Endothelial cell of umbilical vein (primary cell): ENCODE measurements around the gene CNST. TPM values are rescaled to one million over a fixed set of nuclear protein-coding genes. Genes with fewer than 3 reads are reported as not detected.

Source experiments
- BruUV-seq: library from RNA; stranded (reverse); fragments of 400-500 nt; replicated peaks from 2 replicates; lab custom pipeline; 2021; lab: Mats Ljungman, UMichigan
- CTCF ChIA-PET: fragments of 300-600, 350-600 bp; sonication (Branson Sonifier 250); formaldehyde crosslinking; loops from one replicate; lab custom pipeline; 2021; ENCODE audit warnings: antibody characterized with exemption, inconsistent platforms; lab: Charles Lee
- POLR2A ChIA-PET: fragments of 300-600, 350-600 bp; sonication (Branson Sonifier 250); formaldehyde crosslinking; loops from one replicate; lab custom pipeline; 2021; ENCODE audit warnings: antibody characterized with exemption, inconsistent platforms; lab: Charles Lee
- DNase-seq: peaks from one replicate; pipeline ENCODE4 v3.0.0-alpha.2; 2011; ENCODE audit warnings: low read depth, low spot score
- FAIRE-seq: peaks from 2 replicates; lab custom pipeline; 2011; peaks lifted over from hg19 to GRCh38; lab: Jason Lieb, UNC
- H2AFZ ChIP-seq: 2 replicates; pipeline ENCODE4 v1.6.0; 2012; ENCODE audit warnings: low read depth, low read length, control low read depth, inconsistent platforms
- H3K27ac ChIP-seq: 2 replicates; pipeline ENCODE4 v1.5.1; 2011; ENCODE audit warnings: low read depth, mild to moderate bottlenecking, control low read depth, low read length, moderate library complexity; ENCODE audit not compliant: insufficient read depth
- H3K27me3 ChIP-seq, 2 experiments: 2 replicates each; pipeline versions ENCODE4 v1.6.0 to v1.6.1; 2011; ENCODE audit warnings: low read length in 2 of 2, mixed read lengths in 1 of 2; ENCODE audit not compliant: control insufficient read depth in 2 of 2, insufficient read depth in 2 of 2
- H3K36me3 ChIP-seq, 2 experiments: 2 replicates in 1 of 2; 3 replicates in 1 of 2; pipeline ENCODE4 v1.5.1; 2011; ENCODE audit warnings: low read length in 2 of 2, mild to moderate bottlenecking in 1 of 2, moderate library complexity in 1 of 2; ENCODE audit not compliant: control insufficient read depth in 2 of 2, insufficient read depth in 2 of 2; ENCODE audit errors: extremely low read depth in 1 of 2
- H3K4me1 ChIP-seq: 3 replicates; pipeline ENCODE4 v1.5.1; 2011; ENCODE audit warnings: mild to moderate bottlenecking, low read length; ENCODE audit not compliant: control insufficient read depth, insufficient read depth; ENCODE audit errors: extremely low read depth
- H3K4me2 ChIP-seq: 2 replicates; pipeline ENCODE4 v1.6.1; 2011; ENCODE audit warnings: low read length, control low read depth, mixed read lengths; ENCODE audit not compliant: insufficient read depth
- H3K4me3 ChIP-seq, 3 experiments: fragments of 200-600 bp in 1 of 3; sonication (generic), shearing (Covaris generic) in 1 of 3; replicated peaks in 1 of 3; 2 replicates each; pipeline ENCODE4 v1.5.1; 2011 to 2016; ENCODE audit warnings: control low read depth in 3 of 3, low read length in 3 of 3, mild to moderate bottlenecking in 2 of 3, inconsistent platforms in 1 of 3, low read depth in 1 of 3, moderate library complexity in 1 of 3; ENCODE audit not compliant: insufficient read depth in 1 of 3
- H3K79me2 ChIP-seq: 2 replicates; pipeline ENCODE4 v1.6.0; 2012; ENCODE audit warnings: low read length, inconsistent platforms; ENCODE audit not compliant: control insufficient read depth, insufficient read depth
- H3K9ac ChIP-seq: replicated peaks from 2 replicates; pipeline ENCODE3; 2011; ENCODE audit warnings: low read length, control low read depth; ENCODE audit not compliant: insufficient read depth; ENCODE audit errors: extremely low read depth
- H3K9me1 ChIP-seq: replicated peaks from 3 replicates; pipeline ENCODE4 v1.6.0; 2011; ENCODE audit warnings: mild to moderate bottlenecking, low read length; ENCODE audit not compliant: control insufficient read depth, insufficient read depth; ENCODE audit errors: extremely low read depth
- H3K9me3 ChIP-seq: replicated peaks from 2 replicates; pipeline ENCODE4 v1.5.1; 2012; ENCODE audit warnings: low read length, inconsistent platforms; ENCODE audit not compliant: control insufficient read depth, insufficient read depth
- H4K20me1 ChIP-seq: replicated peaks from 2 replicates; pipeline ENCODE3; 2011; ENCODE audit warnings: mild to moderate bottlenecking, low read length; ENCODE audit not compliant: control insufficient read depth, insufficient read depth; ENCODE audit errors: extremely low read depth
- EZH2 ChIP-seq: IDR thresholded peaks from 2 replicates; pipeline ENCODE4 v1.6.1; 2012; ENCODE audit warnings: borderline replicate concordance, low read depth, mild to moderate bottlenecking, moderate library complexity, low read length, inconsistent platforms; ENCODE audit not compliant: severe bottlenecking
- FOS ChIP-seq: IDR thresholded peaks from 2 replicates; pipeline ENCODE4 v1.6.1; 2011; ENCODE audit warnings: mild to moderate bottlenecking, low read length, moderate library complexity, borderline replicate concordance; ENCODE audit not compliant: insufficient read depth
- GATA2 ChIP-seq: IDR thresholded peaks from 2 replicates; pipeline ENCODE4 v1.7.0; 2011; ENCODE audit warnings: low read depth, mild to moderate bottlenecking, moderate library complexity, mixed read lengths, low read length; ENCODE audit not compliant: insufficient read length, insufficient read depth
- JUN ChIP-seq: IDR thresholded peaks from 2 replicates; pipeline ENCODE4 v1.6.1; 2011; ENCODE audit warnings: borderline replicate concordance, low read depth; ENCODE audit not compliant: insufficient read length, insufficient read depth
- MYC ChIP-seq: IDR thresholded peaks from one replicate; pipeline ENCODE4 v1.6.1; 2011; ENCODE audit warnings: mild to moderate bottlenecking, low read depth, low read length
- POLR2A ChIP-seq: IDR thresholded peaks from 2 replicates; pipeline ENCODE4 v1.6.1; 2012; ENCODE audit warnings: low read depth, mild to moderate bottlenecking, control low read depth, low read length
- POLR2AphosphoS5 ChIP-seq: IDR thresholded peaks from 2 replicates; pipeline ENCODE4 v1.6.1; 2012; ENCODE audit warnings: low read depth, mild to moderate bottlenecking, control low read depth, low read length, moderate library complexity; ENCODE audit not compliant: insufficient read depth
- dilution Hi-C: fragments of 300-500 bp; cut with MboI; formaldehyde crosslinking; loops from one replicate; pipeline ENCODE4 v1.15.0; 2019; ENCODE audit warnings: low sequenced_read_pairs; ENCODE audit not compliant: extremely low pct_ligation_motif_present
- intact Hi-C: fragments of 100-400 bp; cut with micrococcal nuclease; formaldehyde crosslinking; loops from one replicate; pipeline ENCODE4 v1.10.0; 2022
- polyA plus RNA-seq, 4 experiments: library from polyadenylated mRNA; depleted of rRNA in 3 of 4; stranded (reverse) in 3 of 4; unstranded in 1 of 4; fragments of >200 nt; gene quantifications; 2 replicates each; pipeline versions ENCODE4 v1.2.1 to v1.2.3, GENCODE V29; 2011 to 2012; ENCODE audit warnings: missing spikeins in 1 of 4
- total RNA-seq: library from RNA; stranded (reverse); gene quantifications from 2 replicates; pipeline ENCODE4 v1.2.3, GENCODE V29; 2021
- TF ChIP-seq, protein P1 (sequence below), 2 donors: IDR thresholded peaks; 1 replicate in 1 of 2; 2 replicates in 1 of 2; pipeline ENCODE4 v1.5.1; 2011; ENCODE audit warnings: low read length in 2 of 2, mild to moderate bottlenecking in 2 of 2, moderate library complexity in 2 of 2, control low read depth in 1 of 2, inconsistent platforms in 1 of 2, low read depth in 1 of 2; ENCODE audit not compliant: insufficient read depth in 1 of 2; ENCODE audit errors: extremely low read depth in 1 of 2
- TF ChIP-seq, protein P2 (sequence below): IDR thresholded peaks from 2 replicates; pipeline ENCODE4 v1.6.1; 2011; ENCODE audit not compliant: insufficient read depth, insufficient read length

The CNST gene
- total and polyA plus RNA-seq, 2 donors (not counting 3 experiments of a cell fraction or from before 2014, with no cell fraction given), result 6.3 to 18.1 TPM

DNA sequence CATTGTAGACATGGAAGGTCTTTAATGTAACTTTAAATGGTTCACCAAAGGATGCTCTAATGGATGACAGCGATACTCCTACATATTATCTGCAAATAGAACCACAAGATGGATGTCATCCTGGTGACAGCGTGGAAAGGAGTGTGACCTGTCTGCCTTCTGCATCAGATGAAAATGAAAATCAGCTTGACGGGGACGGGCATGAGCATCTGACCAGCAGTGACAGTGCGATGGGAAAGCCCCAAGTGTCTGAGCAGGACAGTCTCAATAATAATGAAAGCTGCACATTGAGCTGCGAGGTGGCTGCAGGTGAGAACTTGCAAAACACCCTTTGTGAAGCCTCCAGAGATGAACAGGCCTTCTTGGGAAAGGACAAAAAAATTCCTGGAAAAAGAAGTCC is 25.2 kb downstream of the CNST start:
- H3K79me2 ChIP-seq, result peaks cover 20% of the 10 kb centered on the region
- H3K9me3 ChIP-seq, result no peaks in the 10 kb centered on the region
- intact Hi-C loops, result no loop called here
- no TSS peak for BruUV-seq
- ChIA-PET CTCF (interaction anchor here (0.9 to 1.2 kb wide), 2 partner anchors 9 to 17 kb away, joined by 3 to 4 read pairs; no protein-coding TSS in a partner anchor), POLR2A (no interaction called here)
- H3K9ac ChIP-seq, result no peak overlapping the region
- dilution Hi-C loops, result no loop called here
- H3K4me2 ChIP-seq, result no peak overlapping the region
- H2AFZ ChIP-seq, result no peak overlapping the region
- H3K4me1 ChIP-seq, result peaks cover 23% of the 10 kb centered on the region
- no peaks in the 10 kb centered on the region for H3K27me3 ChIP-seq
- DNase-seq, result no peak
- no peaks in the 10 kb centered on the region for H3K36me3 ChIP-seq
- H3K4me3 ChIP-seq, result no peak overlapping the region
- H4K20me1 ChIP-seq, result no peaks in the 10 kb centered on the region
- H3K27ac ChIP-seq, result no peak overlapping the region
- FAIRE-seq, result no peak
- no peak for TF ChIP-seq JUN
- TF ChIP-seq MYC, result no peak
- no peak for TF ChIP-seq FOS
- no peak for TF ChIP-seq POLR2A
- TF ChIP-seq, protein P1, sequence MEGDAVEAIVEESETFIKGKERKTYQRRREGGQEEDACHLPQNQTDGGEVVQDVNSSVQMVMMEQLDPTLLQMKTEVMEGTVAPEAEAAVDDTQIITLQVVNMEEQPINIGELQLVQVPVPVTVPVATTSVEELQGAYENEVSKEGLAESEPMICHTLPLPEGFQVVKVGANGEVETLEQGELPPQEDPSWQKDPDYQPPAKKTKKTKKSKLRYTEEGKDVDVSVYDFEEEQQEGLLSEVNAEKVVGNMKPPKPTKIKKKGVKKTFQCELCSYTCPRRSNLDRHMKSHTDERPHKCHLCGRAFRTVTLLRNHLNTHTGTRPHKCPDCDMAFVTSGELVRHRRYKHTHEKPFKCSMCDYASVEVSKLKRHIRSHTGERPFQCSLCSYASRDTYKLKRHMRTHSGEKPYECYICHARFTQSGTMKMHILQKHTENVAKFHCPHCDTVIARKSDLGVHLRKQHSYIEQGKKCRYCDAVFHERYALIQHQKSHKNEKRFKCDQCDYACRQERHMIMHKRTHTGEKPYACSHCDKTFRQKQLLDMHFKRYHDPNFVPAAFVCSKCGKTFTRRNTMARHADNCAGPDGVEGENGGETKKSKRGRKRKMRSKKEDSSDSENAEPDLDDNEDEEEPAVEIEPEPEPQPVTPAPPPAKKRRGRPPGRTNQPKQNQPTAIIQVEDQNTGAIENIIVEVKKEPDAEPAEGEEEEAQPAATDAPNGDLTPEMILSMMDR (IDR thresholded peaks at IDR 0.05; ENCODE audit: extremely low read depth in 1 of 2, insufficient read depth in 1 of 2, low read depth in 1 of 2, low read length in 2 of 2), result no peak
- no peak for TF ChIP-seq POLR2AphosphoS5
- TF ChIP-seq EZH2, result no peak
- TF ChIP-seq, protein P2, sequence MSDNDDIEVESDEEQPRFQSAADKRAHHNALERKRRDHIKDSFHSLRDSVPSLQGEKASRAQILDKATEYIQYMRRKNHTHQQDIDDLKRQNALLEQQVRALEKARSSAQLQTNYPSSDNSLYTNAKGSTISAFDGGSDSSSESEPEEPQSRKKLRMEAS, result no peak
- no peak for TF ChIP-seq GATA2
- no peaks in the 10 kb centered on the region for H3K9me1 ChIP-seq
